ENCODE measurements around the gene MCU.
A peak's percentile ranks its signal among the peaks of the same experiment; 100 is the strongest.

Gene MCU

DNA sequence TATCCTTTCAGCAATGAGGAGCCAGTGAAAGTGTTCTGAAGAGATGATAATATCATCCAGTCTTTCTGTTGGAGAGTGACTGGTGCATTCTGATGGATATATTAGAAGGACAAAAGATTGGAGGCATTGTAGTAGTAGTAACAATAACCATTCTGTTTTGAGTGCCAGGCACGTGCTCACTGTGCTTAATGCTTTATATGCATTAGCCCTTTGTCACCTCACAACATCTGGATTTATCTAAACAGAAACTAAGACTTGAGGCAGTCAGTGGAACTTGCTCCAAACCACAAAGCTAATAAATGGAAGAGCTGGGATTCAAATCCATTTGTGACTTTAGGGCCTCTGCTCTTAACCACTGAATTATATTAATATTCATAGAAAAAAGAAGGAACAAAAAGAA lies 117.1 kb downstream of the MCU start:
- no peak for TF ChIP-seq CTCF (IDR thresholded peaks at IDR 0.05; ENCODE audit: low read depth, low read length, missing control alignments)
- peak; percentile 77 for DNase-seq (ENCODE audit: extremely low read depth, low read depth)
- no peak overlapping the region for H3K4me3 ChIP-seq (replicated peaks; ENCODE audit: low read depth, low read length)

DNA sequence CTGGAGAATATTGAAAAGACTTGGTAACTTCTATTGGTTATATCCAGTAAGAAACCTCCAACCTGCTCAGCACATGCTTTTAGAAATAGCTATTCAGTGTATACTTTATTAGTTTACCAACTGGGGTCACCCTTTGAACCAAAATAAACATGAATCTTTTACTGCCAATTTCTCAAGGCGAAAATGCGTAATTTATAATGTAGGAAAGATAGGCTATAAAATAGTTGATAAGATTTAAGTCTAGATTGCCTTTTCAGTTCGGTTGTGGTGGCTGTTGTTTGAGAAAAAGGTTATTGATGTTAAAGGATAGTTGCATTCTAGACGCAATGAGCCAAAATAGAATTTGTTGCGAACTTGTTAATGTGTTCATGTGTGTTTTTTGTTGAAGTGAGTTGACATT lies 119.0 kb downstream of the MCU start:
- H3K4me3 ChIP-seq (replicated peaks; ENCODE audit: low read depth, low read length), result no peak overlapping the region
- TF ChIP-seq CTCF (IDR thresholded peaks at IDR 0.05; ENCODE audit: low read depth, low read length, missing control alignments), result no peak
- no peak for DNase-seq (ENCODE audit: extremely low read depth, low read depth)

DNA sequence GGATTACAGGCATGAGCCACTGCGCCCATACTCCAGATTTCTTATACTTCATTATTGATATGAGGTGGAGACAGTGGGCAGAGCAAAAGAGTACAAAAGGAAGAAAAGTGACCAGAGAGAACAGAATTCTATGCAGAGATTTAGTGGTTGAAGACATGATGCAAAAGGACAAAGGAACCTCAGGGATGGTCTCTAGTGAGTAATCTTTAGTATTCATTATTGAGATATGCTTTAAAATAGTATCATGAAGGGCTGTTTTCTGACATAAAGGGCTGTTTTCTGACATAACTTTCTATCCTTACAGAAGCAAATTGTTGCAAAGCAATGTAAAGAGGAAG lies 120.4 kb downstream of the MCU start:
- no peak for TF ChIP-seq CTCF (IDR thresholded peaks at IDR 0.05; ENCODE audit: low read depth, low read length, missing control alignments)
- no peak for DNase-seq (ENCODE audit: extremely low read depth, low read depth)
- H3K4me3 ChIP-seq (replicated peaks; ENCODE audit: low read depth, low read length), result no peak overlapping the region

DNA sequence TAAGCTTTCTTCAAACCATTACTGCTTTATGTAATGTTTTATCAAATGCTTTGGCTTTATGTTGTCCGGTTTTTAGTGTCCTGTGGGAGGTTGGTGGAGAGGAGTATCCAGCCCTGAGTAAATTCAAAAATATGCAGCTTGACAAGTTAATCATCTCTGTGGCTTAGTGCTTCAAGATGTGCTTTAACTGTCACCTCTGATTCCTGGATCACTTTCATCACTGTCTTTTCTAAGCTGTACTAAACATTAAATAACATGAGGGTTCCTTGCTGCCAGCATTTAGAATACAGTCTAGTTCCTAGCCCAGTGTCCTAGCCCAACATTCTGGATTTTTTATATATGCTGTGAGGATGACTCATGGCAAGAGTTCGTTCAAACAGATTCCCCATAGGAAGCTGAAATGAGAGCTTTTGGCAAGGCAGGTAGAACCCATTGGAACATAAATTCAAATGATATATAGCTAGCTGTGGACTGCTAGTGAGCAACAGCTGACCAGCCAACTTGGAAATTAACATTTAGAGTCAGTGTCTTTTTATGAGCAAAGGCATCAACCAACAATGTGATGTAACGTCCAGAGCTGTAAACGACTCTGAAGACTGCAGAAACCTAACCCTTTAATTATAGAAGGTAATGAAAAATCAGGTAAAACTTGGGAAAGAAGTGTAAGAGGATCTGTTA lies 120.9 kb downstream of the MCU start:
- DNase-seq (ENCODE audit: extremely low read depth, low read depth), result peak; percentile 72
- TF ChIP-seq CTCF (IDR thresholded peaks at IDR 0.05; ENCODE audit: low read depth, low read length, missing control alignments), result no peak
- no peak overlapping the region for H3K4me3 ChIP-seq (replicated peaks; ENCODE audit: low read depth, low read length)

- no peak for DNase-seq (ENCODE audit: extremely low read depth, low read depth)
- no peak for TF ChIP-seq CTCF (IDR thresholded peaks at IDR 0.05; ENCODE audit: low read depth, low read length, missing control alignments)
- H3K4me3 ChIP-seq (replicated peaks; ENCODE audit: low read depth, low read length), result no peak overlapping the region
Observed at GRCh38 chr10:72814099-72814790, 122.3 kb downstream of the MCU start.

DNA sequence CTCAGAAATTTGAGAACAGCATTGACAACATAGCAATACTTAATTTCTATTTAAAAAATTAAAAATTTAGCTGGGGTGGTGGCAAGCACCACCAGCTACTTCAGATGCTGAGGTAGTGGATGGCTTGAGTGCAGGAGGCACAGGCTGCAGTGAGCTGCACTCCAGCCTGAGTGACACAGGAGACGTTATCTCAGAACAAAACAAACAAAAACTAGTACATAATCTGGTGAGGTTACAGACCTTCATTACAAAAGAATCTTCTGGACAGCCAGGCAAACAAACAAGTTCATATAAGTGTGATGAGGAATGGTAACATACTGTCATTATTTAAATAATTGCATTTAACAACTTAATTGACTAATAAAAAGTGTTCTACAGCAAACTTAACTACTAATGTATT lies 124.6 kb downstream of the MCU start:
- no peak overlapping the region for H3K4me3 ChIP-seq (replicated peaks; ENCODE audit: low read depth, low read length)
- TF ChIP-seq CTCF (IDR thresholded peaks at IDR 0.05; ENCODE audit: low read depth, low read length, missing control alignments), result no peak
- DNase-seq (ENCODE audit: extremely low read depth, low read depth), result no peak

All from HFF-Myc (cell line).